Lung (tissue), 12 donors: ENCODE measurements around the gene KLHL6. TPM values are rescaled to one million over a fixed set of nuclear protein-coding genes. Genes with fewer than 3 reads are reported as not detected.
A peak's percentile ranks its signal among the peaks of the same experiment; 100 is the strongest.
"Not testable (repeated sequence)": the region's sequence is repeated elsewhere in the genome, so short reads cannot be mapped to it uniquely, and the experiment has no call there.

ENCODE experiments used
- ATAC-seq: fragments of 200-7000 bp; cut with Tn5 transposase; one replicate; pipeline ENCODE4 v1.9.1; 2020; ENCODE audit warnings: moderate number of reproducible peaks; ENCODE audit not compliant: insufficient read depth, low FRiP score
- DNase-seq, 3 donors: peaks; one replicate each; pipeline ENCODE4 v3.0.0-alpha.2; 2013 to 2017
- H3K27ac ChIP-seq, 2 donors: one replicate each; pipeline ENCODE4 v1.5.1; 2013; ENCODE audit warnings: mild to moderate bottlenecking in 2 of 2, moderate library complexity in 2 of 2, control low read depth in 1 of 2, inconsistent platforms in 1 of 2, low read depth in 1 of 2, low read length in 1 of 2
- H3K27me3 ChIP-seq, 3 donors: one replicate each; pipeline ENCODE4 v1.5.1; 2013; ENCODE audit warnings: low read length in 2 of 3; ENCODE audit not compliant: control insufficient read depth in 3 of 3, insufficient read depth in 3 of 3
- H3K36me3 ChIP-seq, 4 donors: one replicate each; pipeline ENCODE4 v1.5.1; 2013; ENCODE audit warnings: low read length in 4 of 4, mild to moderate bottlenecking in 1 of 4, moderate library complexity in 1 of 4; ENCODE audit not compliant: control insufficient read depth in 4 of 4, insufficient read depth in 4 of 4
- H3K4me1 ChIP-seq, 5 donors: one replicate each; pipeline ENCODE4 v1.5.1; 2013; ENCODE audit warnings: low read length in 5 of 5, mild to moderate bottlenecking in 2 of 5, moderate library complexity in 1 of 5; ENCODE audit not compliant: control insufficient read depth in 5 of 5, insufficient read depth in 5 of 5
- H3K4me3 ChIP-seq: one replicate; pipeline ENCODE4 v1.5.1; 2013; ENCODE audit warnings: mild to moderate bottlenecking, control low read depth, moderate library complexity
- H3K9ac ChIP-seq, 2 donors: one replicate each; pipeline ENCODE4 v1.5.1; 2013; ENCODE audit warnings: low read length in 2 of 2, control low read depth in 1 of 2; ENCODE audit not compliant: insufficient read depth in 1 of 2
- H3K9me3 ChIP-seq, 4 donors: one replicate each; pipeline ENCODE4 v1.5.1; 2013; ENCODE audit warnings: low read length in 3 of 4, mild to moderate bottlenecking in 1 of 4, moderate library complexity in 1 of 4; ENCODE audit not compliant: control insufficient read depth in 4 of 4, insufficient read depth in 3 of 4
- CTCF ChIP-seq: IDR thresholded peaks from 2 replicates; pipeline ENCODE4 v1.5.1; 2012; ENCODE audit warnings: mild to moderate bottlenecking; ENCODE audit errors: control extremely low read depth, extremely low read depth
- WGBS, 2 donors: extraction: QIAGEN DNeasy Blood & Tissue Kit; methylation state at CpG; one replicate each; pipeline ENCODE4 v1.1.7; 2013; 5-methylcytosine and 5-hydroxymethylcytosine counted together
- polyA plus RNA-seq, 2 donors: library from polyadenylated mRNA; stranded (reverse); fragments of 200-250 nt; gene quantifications; one replicate each; pipeline ENCODE4 v1.2.1, GENCODE V29; 2013
- total RNA-seq, 2 donors: library from RNA; depleted of rRNA in 1 of 2; stranded (reverse); fragments of >200 nt in 1 of 2; gene quantifications; one replicate each; pipeline ENCODE4 v1.2.1, GENCODE V29; 2014 to 2021
- donor health status: control.
- donor health status: control.
- donor health status: Bipolar disorder and iron deficiency.
- donor health status: healthy.
- donor health status: DM: yes; HTN: yes; CAD: no.

KLHL6 gene
- total and polyA plus RNA-seq, 4 donors, result 3.4 to 18.0 (median 14.1) TPM

GRCh38 chr3:183515968-183516851, 39.3 kb downstream of the KLHL6 start:
- Histone ChIP-seq H3K27ac (no peak overlapping the region), H3K36me3 (no peaks in the 10 kb centered on the region), H3K27me3 (peaks cover 0 to 8% (median 0%) of the 10 kb centered on the region in 3 donors), H3K9ac (no peak overlapping the region), H3K4me1 (peaks cover 0 to 13% (median 3%) of the 10 kb centered on the region in 5 donors), H3K9me3 (no peaks in the 10 kb centered on the region), H3K4me3 (no peak overlapping the region)
- WGBS, 2 donors, result 56 to 66% methylated on average over 9 of the region's 9 CpGs
- no peak for ATAC-seq
- DNase-seq, result no peak
- no peak for TF ChIP-seq CTCF

DNA sequence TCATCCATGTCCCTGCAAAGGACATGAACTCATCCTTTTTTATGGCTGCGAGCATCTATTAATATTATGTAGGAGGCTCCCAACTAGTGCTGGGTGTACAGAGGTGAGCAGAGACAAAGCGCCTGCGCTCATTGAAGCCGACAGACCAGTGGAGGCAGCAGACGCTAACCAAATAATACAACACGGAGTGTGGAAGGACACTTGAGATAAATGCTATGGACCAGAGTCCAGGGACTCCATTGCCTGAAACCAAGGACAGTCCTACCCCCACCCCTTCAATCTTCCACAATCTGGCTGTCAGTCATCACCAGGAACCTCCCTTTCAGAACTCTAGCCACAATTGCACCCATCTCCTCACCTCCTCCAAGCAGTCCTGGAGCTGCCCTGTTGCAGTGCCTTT, 41.5 kb downstream of the KLHL6 start:
- H3K27me3 ChIP-seq, result peaks cover 0 to 8% (median 0%) of the 10 kb centered on the region in 3 donors
- H3K27ac ChIP-seq, result no peak overlapping the region
- ATAC-seq (no peak), DNase-seq (no peak)
- H3K36me3 ChIP-seq, result no peaks in the 10 kb centered on the region
- WGBS, 2 donors, result 89% methylated on average over 6 of the region's 6 CpGs
- peaks cover 0 to 13% (median 0%) of the 10 kb centered on the region in 5 donors for H3K4me1 ChIP-seq
- no peak for TF ChIP-seq CTCF
- H3K4me3 ChIP-seq, result no peak overlapping the region
- no peaks in the 10 kb centered on the region for H3K9me3 ChIP-seq
- H3K9ac ChIP-seq, result no peak overlapping the region

DNA sequence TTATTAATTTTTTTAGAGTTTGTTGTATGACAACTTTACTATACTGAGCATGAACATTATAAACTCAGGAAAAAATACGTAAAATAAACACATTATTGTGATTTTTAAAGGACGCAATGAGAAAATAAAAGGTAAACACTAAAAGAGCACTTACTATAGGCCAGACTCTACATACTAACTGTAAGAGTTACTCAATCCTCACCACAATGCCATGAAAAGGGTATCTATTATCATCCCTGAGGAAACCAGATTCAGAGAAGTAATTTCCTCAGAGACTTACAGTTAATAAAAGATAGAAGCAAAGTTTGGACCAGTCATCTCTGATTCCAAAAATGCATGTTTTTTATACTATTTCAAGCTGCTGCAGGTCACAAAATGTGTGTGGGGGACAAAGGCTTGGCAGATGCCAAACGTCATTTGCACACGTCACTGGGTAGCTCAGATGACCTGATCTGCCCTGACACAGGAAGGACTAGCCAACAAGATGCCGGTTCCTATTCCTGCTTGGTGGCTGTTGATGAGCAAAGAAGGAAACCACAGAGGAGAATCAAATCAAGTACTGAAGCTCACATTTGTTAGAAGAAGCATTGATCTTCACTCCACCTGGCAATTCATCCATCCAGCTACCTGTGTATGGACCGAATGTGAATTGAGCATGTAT, 42.3 kb downstream of the KLHL6 start:
- Histone ChIP-seq H3K9me3 (no peaks in the 10 kb centered on the region), H3K36me3 (no peaks in the 10 kb centered on the region), H3K9ac (no peak overlapping the region), H3K4me3 (no peak overlapping the region), H3K4me1 (peaks cover 0 to 13% (median 0%) of the 10 kb centered on the region in 5 donors), H3K27ac (no peak overlapping the region), H3K27me3 (peaks cover 0 to 8% (median 0%) of the 10 kb centered on the region in 3 donors)
- no peak for ATAC-seq
- TF ChIP-seq CTCF, result no peak
- 45 to 62% methylated on average over 6 of the region's 6 CpGs for WGBS, 2 donors
- DNase-seq, result peak in 1 of 3 donors; percentile 21

DNA sequence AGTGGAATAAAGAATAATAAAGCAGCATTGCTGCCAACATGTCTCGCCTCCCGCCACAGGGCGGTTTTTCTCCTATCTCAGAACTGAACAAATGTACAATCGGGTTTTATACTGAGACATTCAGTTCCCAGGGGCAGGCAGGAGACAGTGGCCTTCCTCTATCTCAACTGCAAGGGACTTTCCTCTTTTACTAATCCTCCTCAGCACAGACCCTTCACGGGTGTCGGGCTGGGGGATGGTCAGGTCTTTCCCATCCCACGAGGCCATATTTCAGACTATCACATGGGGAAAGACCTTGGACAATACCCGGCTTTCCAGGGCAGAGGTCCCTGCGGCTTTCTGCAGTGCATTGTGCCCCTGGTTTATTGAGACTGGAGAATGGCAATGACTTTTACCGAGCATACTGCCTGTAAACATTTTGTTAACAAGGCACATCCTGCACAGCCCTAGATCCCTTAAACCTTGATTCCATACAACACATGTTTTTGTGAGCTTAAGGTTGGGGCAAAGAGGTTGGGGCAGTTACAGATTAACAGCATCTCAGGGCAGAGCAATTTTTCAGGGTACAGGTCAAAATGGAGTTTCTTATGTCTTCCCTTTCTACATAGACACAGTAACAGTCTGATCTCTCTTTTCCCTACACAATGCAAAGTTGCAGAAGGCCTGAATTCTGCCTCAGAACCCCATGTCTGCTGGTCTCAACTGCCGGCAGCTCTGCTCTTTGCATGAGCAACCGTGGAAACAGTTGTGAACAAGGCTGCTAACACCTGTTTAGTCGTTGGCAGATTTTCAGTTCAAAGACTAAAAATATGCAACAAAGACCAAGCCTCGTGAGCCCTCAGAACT, 44.0 kb downstream of the KLHL6 start:
- peaks cover 0 to 12% (median 0%) of the 10 kb centered on the region in 5 donors for H3K4me1 ChIP-seq
- not testable (repeated sequence) for H3K4me3 ChIP-seq, H3K27ac ChIP-seq, H3K27me3 ChIP-seq, ATAC-seq, H3K9ac ChIP-seq, H3K36me3 ChIP-seq, DNase-seq, H3K9me3 ChIP-seq
- 74 to 80% methylated on average over 14 of the region's 14 CpGs for WGBS, 2 donors
